Measurements from ENCODE around the gene KCTD17.

Gene KCTD17

DNA sequence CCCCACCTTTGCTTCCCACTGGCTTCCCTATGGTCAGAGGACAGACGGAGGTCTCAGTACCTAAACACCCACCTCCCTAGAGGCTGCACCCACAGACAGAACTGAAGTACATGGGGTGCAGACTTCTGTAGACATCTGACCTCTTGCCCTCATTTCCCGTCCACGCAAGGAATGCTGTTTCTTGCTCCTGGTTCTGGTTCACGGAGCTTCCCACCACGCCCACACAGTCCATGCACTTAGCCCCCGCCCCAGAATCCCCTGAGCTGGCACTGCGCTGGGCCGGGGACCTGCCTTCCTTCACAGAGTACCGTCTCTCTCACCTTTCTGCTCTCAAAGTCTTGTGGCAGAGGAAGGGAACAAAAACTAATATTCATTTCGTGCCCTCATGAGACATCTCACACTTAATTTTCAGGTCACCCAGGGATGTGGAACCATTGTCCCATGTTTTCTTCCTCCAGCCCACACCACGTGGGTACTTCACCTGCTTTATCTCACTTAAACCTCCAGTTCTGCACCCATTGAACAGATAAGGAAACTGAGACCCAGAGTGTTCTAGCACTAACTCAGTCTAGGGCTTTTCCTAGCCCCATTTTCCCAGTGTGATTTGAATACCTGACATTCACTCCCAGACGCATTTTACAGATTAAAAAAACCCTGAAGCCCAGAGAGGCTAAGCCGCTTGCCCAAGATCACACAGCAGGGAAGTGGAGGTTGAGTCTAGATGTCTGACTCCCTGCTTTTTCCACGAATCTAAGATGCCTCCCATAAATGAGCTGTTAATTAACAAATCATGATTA lies 52.3 kb downstream of the KCTD17 start:
- TF ChIP-seq TAF1 (IDR thresholded peaks at IDR 0.05; ENCODE audit: borderline replicate concordance, insufficient read depth, low read length): no peak
- TF ChIP-seq, protein P1, sequence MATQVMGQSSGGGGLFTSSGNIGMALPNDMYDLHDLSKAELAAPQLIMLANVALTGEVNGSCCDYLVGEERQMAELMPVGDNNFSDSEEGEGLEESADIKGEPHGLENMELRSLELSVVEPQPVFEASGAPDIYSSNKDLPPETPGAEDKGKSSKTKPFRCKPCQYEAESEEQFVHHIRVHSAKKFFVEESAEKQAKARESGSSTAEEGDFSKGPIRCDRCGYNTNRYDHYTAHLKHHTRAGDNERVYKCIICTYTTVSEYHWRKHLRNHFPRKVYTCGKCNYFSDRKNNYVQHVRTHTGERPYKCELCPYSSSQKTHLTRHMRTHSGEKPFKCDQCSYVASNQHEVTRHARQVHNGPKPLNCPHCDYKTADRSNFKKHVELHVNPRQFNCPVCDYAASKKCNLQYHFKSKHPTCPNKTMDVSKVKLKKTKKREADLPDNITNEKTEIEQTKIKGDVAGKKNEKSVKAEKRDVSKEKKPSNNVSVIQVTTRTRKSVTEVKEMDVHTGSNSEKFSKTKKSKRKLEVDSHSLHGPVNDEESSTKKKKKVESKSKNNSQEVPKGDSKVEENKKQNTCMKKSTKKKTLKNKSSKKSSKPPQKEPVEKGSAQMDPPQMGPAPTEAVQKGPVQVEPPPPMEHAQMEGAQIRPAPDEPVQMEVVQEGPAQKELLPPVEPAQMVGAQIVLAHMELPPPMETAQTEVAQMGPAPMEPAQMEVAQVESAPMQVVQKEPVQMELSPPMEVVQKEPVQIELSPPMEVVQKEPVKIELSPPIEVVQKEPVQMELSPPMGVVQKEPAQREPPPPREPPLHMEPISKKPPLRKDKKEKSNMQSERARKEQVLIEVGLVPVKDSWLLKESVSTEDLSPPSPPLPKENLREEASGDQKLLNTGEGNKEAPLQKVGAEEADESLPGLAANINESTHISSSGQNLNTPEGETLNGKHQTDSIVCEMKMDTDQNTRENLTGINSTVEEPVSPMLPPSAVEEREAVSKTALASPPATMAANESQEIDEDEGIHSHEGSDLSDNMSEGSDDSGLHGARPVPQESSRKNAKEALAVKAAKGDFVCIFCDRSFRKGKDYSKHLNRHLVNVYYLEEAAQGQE (IDR thresholded peaks at IDR 0.05; ENCODE audit: insufficient read depth in 1 of 2, low read depth in 2 of 2, low read length in 2 of 2): no peak
- TF ChIP-seq SIN3A (IDR thresholded peaks at IDR 0.05; ENCODE audit: borderline replicate concordance, insufficient read depth, low read length): no peak
- no peak for TF ChIP-seq FOXP2 (optimal IDR thresholded peaks at IDR 0.05; ENCODE audit: borderline replicate concordance, extremely low read depth, extremely low read length, insufficient read depth)

DNA sequence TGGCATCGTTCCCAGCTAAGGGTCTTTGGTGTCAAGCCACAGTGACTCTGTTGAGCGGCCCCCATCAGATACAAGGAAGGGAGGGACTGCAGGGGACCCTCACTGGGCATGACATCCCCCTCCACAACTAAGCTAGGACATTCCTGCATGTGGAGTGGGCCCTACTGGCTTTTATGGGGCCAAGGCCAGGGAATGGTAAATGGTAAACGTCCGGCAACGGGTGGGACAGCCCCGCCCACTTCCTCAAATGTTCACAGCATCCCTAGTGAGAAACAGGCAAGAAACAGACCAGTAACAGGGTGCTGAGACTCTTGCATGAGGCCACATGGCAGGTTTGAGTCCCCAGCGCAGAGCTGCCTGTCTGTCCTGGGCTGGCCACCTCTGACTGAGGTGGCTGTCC lies 53.6 kb downstream of the KCTD17 start:
- TF ChIP-seq TAF1 (IDR thresholded peaks at IDR 0.05; ENCODE audit: borderline replicate concordance, insufficient read depth, low read length) (no peak), POLR2AphosphoS5 (IDR thresholded peaks at IDR 0.05; ENCODE audit: low read depth, low read length) (no peak), SIN3A (IDR thresholded peaks at IDR 0.05; ENCODE audit: borderline replicate concordance, insufficient read depth, low read length) (no peak), FOXP2 (optimal IDR thresholded peaks at IDR 0.05; ENCODE audit: borderline replicate concordance, extremely low read depth, extremely low read length, insufficient read depth) (no peak)
- TF ChIP-seq, protein P1 (IDR thresholded peaks at IDR 0.05; ENCODE audit: insufficient read depth in 1 of 2, low read depth in 2 of 2, low read length in 2 of 2): no peak

DNA sequence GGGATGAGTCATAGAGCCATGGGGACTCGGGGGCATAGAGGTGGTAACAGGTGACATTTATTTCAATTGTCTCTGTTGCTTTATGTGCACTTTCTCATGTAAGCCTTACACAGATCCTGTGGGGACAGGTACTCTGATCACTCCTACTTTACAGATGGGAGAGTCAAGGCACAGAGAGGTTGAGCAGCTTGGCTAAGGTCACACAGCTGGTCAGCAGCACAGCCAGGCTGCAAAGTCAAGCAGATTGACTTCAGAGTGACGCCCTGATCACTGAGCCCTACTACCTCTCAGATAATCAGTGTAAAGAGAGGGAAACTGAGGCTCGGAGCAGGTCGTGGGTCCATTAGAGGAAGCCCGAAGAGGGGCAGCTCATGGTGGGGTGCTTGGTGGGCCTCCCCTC lies 54.4 kb downstream of the KCTD17 start:
- TF ChIP-seq, protein P1 (IDR thresholded peaks at IDR 0.05; ENCODE audit: insufficient read depth in 1 of 2, low read depth in 2 of 2, low read length in 2 of 2): no peak
- TF ChIP-seq FOXP2 (optimal IDR thresholded peaks at IDR 0.05; ENCODE audit: borderline replicate concordance, extremely low read depth, extremely low read length, insufficient read depth): no peak
- TF ChIP-seq TAF1 (IDR thresholded peaks at IDR 0.05; ENCODE audit: borderline replicate concordance, insufficient read depth, low read length): no peak
- TF ChIP-seq POLR2AphosphoS5 (IDR thresholded peaks at IDR 0.05; ENCODE audit: low read depth, low read length): no peak
- no peak for TF ChIP-seq SIN3A (IDR thresholded peaks at IDR 0.05; ENCODE audit: borderline replicate concordance, insufficient read depth, low read length)

DNA sequence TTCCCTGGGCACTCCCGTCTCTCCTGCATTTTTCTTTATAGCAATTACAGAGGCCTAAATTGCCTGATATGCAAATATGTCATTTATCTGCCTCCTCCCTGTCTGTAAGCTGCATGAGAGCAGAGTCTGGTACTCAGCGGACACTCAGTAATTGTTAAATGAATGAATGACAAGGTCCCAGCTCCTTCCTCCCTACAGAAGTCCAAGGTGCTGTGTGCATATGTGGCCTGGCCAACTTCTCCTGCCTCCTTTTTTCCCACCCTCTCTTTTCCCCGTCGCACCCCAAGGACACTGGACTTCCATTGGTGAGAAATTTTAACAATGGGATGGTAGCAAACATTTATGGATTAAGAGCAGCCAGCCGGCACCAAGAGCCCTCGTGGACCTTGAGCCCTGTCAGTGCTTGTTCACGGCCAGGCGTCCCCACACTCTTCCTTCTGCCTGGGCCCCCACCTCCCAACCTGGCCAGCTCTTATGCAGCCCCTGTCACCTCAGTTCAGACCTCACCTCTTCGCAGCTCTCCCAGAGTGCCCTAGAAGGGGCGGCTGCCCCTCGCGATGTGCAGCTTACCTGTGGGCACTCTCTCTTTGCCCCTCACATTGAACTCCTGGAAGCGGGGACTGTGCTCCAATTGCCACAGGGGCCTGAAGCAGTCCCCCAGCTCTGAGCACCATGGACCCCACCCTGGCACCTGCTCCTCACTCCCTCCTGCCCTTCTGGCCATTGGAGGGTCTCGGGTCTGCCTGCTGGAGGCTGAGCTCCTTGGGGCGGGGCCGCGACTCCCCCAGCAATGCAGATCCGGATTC lies 56.5 kb downstream of the KCTD17 start:
- TF ChIP-seq, protein P1 (IDR thresholded peaks at IDR 0.05; ENCODE audit: insufficient read depth in 1 of 2, low read depth in 2 of 2, low read length in 2 of 2): no peak
- TF ChIP-seq TAF1 (IDR thresholded peaks at IDR 0.05; ENCODE audit: borderline replicate concordance, insufficient read depth, low read length) (no peak), FOXP2 (optimal IDR thresholded peaks at IDR 0.05; ENCODE audit: borderline replicate concordance, extremely low read depth, extremely low read length, insufficient read depth) (no peak), POLR2AphosphoS5 (IDR thresholded peaks at IDR 0.05; ENCODE audit: low read depth, low read length) (no peak), SIN3A (IDR thresholded peaks at IDR 0.05; ENCODE audit: borderline replicate concordance, insufficient read depth, low read length) (no peak)

Measured in PFSK-1 (cell line).